Measurements from ENCODE around the gene PON3.
A peak's percentile ranks its signal among the peaks of the same experiment; 100 is the strongest.

PON3 gene

DNA sequence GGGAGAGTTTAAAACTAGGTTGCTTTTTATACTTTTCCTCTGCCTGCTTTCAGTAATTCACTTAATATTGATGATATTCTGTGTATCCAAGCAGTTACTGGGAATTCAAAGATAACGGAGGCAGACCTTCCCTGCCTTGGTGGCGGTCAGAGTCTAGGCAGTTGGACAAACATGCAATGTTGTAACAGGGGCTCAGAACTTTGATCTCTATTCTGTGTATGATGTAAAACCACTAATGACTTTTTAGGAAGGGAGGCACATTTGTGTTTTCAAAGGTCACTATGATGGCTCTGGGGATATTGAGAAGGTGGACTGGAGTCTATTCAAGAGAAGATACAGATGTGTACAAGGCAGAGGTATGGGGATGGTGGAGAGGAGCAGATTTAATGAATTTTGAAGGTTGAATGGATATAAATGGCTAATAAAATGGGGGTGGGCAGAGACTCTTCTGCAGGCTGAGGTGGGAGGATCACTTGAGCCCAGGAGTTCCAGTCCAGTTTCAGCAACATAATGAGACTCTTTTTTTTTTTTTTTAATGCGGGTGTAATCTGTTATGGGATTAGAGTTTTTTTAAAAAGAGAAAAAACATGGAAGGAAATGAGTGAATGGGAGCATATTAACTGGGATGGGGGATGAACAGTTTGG lies 44.3 kb upstream of the PON3 start:
- Histone ChIP-seq H4K20me1 (ENCODE audit: insufficient read depth, low read length) (no peaks in the 10 kb centered on the region), H2AFZ (ENCODE audit: low read length) (no peak overlapping the region), H3K27ac (ENCODE audit: low read length) (no peak overlapping the region), H3K4me2 (ENCODE audit: low read depth, low read length) (no peak overlapping the region), H3K4me3 (ENCODE audit: low read length) (no peak overlapping the region), H3K79me2 (ENCODE audit: low read length) (no peaks in the 10 kb centered on the region), H3K27me3 (replicated peaks; ENCODE audit: insufficient read depth, low read length) (no peaks in the 10 kb centered on the region), H3K9me3 (replicated peaks; ENCODE audit: insufficient read depth, low read length) (no peaks in the 10 kb centered on the region), H3K9me2 (replicated peaks; ENCODE audit: insufficient read depth, low read length) (no peaks in the 10 kb centered on the region), H3F3A (ENCODE audit: insufficient read depth, low read length) (0 out of 2 replicates have a peak, but pooled peaks cover 1% of the 10 kb centered on the region), H3K9ac (ENCODE audit: low read length) (no peak overlapping the region), H3K4me1 (ENCODE audit: low read length) (no peaks in the 10 kb centered on the region), H3K36me3 (replicated peaks; ENCODE audit: insufficient read depth, low read length) (no peaks in the 10 kb centered on the region)
- no peak for TF ChIP-seq EZH2phosphoT487 (IDR thresholded peaks at IDR 0.05; ENCODE audit: low read length)
- TF ChIP-seq EZH2 (optimal IDR thresholded peaks at IDR 0.05; ENCODE audit: low read depth, low read length), result no peak
- no peak for TF ChIP-seq CTCF (IDR thresholded peaks at IDR 0.05; ENCODE audit: low read length)
- DNase-seq, result no peak

DNA sequence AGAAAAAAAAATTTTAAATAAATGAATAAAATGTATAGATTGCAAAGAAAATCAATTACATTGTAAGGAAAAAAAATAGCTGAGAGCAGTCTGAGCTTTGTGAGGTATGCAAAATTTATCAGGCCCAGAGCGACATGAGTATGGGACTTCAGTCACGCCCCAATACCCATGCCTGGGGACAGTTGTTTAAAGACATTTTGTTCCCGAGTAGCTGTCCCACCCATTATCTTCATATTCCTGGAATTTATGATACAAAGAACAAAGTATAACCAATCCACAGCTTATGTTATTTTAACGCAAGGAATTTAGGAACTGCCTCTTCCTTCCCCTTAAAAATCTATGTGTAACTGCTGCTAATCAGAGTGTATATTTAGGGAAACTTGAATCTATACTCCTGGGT lies 40.2 kb upstream of the PON3 start:
- H4K20me1 ChIP-seq (ENCODE audit: insufficient read depth, low read length), result no peaks in the 10 kb centered on the region
- TF ChIP-seq EZH2 (optimal IDR thresholded peaks at IDR 0.05; ENCODE audit: low read depth, low read length), result no peak
- no peak for TF ChIP-seq CTCF (IDR thresholded peaks at IDR 0.05; ENCODE audit: low read length)
- no peak for TF ChIP-seq EZH2phosphoT487 (IDR thresholded peaks at IDR 0.05; ENCODE audit: low read length)
- H2AFZ ChIP-seq (ENCODE audit: low read length), result no peak overlapping the region
- H3F3A ChIP-seq (ENCODE audit: insufficient read depth, low read length), result peaks cover 7% of the 10 kb centered on the region; the same call in 1 of the 2 replicates
- H3K4me2 ChIP-seq (ENCODE audit: low read depth, low read length), result no peak overlapping the region
- H3K9ac ChIP-seq (ENCODE audit: low read length), result no peak overlapping the region
- H3K9me2 ChIP-seq (replicated peaks; ENCODE audit: insufficient read depth, low read length), result no peaks in the 10 kb centered on the region
- no peak overlapping the region for H3K4me3 ChIP-seq (ENCODE audit: low read length)
- no peak for DNase-seq
- H3K27ac ChIP-seq (ENCODE audit: low read length), result no peak overlapping the region
- H3K9me3 ChIP-seq (replicated peaks; ENCODE audit: insufficient read depth, low read length), result no peaks in the 10 kb centered on the region
- no peaks in the 10 kb centered on the region for H3K27me3 ChIP-seq (replicated peaks; ENCODE audit: insufficient read depth, low read length)
- peaks cover 10% of the 10 kb centered on the region for H3K79me2 ChIP-seq (ENCODE audit: low read length)
- H3K4me1 ChIP-seq (ENCODE audit: low read length), result peaks cover 7% of the 10 kb centered on the region
- no peaks in the 10 kb centered on the region for H3K36me3 ChIP-seq (replicated peaks; ENCODE audit: insufficient read depth, low read length)

GRCh38 chr7:95435422-95435780 lies 39.2 kb upstream of the PON3 start:
- Histone ChIP-seq H3F3A (ENCODE audit: insufficient read depth, low read length) (peaks cover 7% of the 10 kb centered on the region; the same call in 1 of the 2 replicates), H3K4me1 (ENCODE audit: low read length) (peaks cover 7% of the 10 kb centered on the region), H3K27me3 (replicated peaks; ENCODE audit: insufficient read depth, low read length) (no peaks in the 10 kb centered on the region), H3K9ac (ENCODE audit: low read length) (no peak overlapping the region), H3K79me2 (ENCODE audit: low read length) (peaks cover 10% of the 10 kb centered on the region), H3K4me2 (ENCODE audit: low read depth, low read length) (peak overlapping the region; percentile 72), H3K27ac (ENCODE audit: low read length) (peak overlapping the region; percentile 70; the same call in 1 of the 2 replicates), H3K9me3 (replicated peaks; ENCODE audit: insufficient read depth, low read length) (no peaks in the 10 kb centered on the region), H2AFZ (ENCODE audit: low read length) (peak overlapping the region; percentile 85; the same call in 1 of the 2 replicates), H3K4me3 (ENCODE audit: low read length) (no peak overlapping the region), H4K20me1 (ENCODE audit: insufficient read depth, low read length) (no peaks in the 10 kb centered on the region), H3K36me3 (replicated peaks; ENCODE audit: insufficient read depth, low read length) (no peaks in the 10 kb centered on the region), H3K9me2 (replicated peaks; ENCODE audit: insufficient read depth, low read length) (no peaks in the 10 kb centered on the region)
- TF ChIP-seq CTCF (IDR thresholded peaks at IDR 0.05; ENCODE audit: low read length) (no peak), EZH2 (optimal IDR thresholded peaks at IDR 0.05; ENCODE audit: low read depth, low read length) (no peak), EZH2phosphoT487 (IDR thresholded peaks at IDR 0.05; ENCODE audit: low read length) (no peak)
- no peak for DNase-seq
